A549 (cell line): ENCODE data around the gene ALG3.

Source experiments
- CEBPB ChIP-seq, 2 experiments: fragments of >200 bp in 1 of 2; sonication (Bioruptor Twin) in 1 of 2; formaldehyde crosslinking in 1 of 2; IDR thresholded peaks; 2 replicates each; pipeline ENCODE4 v1.6.1; 2012 to 2016
- EHMT2 ChIP-seq: fragments of 200-600 bp; sonication (generic); IDR thresholded peaks from 2 replicates; pipeline ENCODE4 v1.6.1; 2016; ENCODE audit warnings: antibody characterized with exemption, low read depth, mild to moderate bottlenecking, moderate library complexity
- EP300 ChIP-seq, 2 experiments: fragments of >200 bp; sonication (Bioruptor Twin); formaldehyde crosslinking; IDR thresholded peaks; 2 replicates in 1 of 2; 3 replicates in 1 of 2; pipeline ENCODE4 v1.6.1; 2016 to 2017
- HDAC2 ChIP-seq: fragments of 200-600 bp; sonication (generic); IDR thresholded peaks from 2 replicates; pipeline ENCODE4 v1.6.1; 2016
- JUN ChIP-seq, 2 experiments: fragments of >200 bp; sonication (Bioruptor Twin); formaldehyde crosslinking; IDR thresholded peaks; 2 replicates in 1 of 2; 3 replicates in 1 of 2; pipeline ENCODE4 v1.6.1; 2016 to 2017
- KDM1A ChIP-seq: fragments of 200-600 bp; sonication (generic); IDR thresholded peaks from 2 replicates; pipeline ENCODE4 v1.6.1; 2016; ENCODE audit warnings: low read depth, mild to moderate bottlenecking
- NR3C1 ChIP-seq: fragments of >200 bp; sonication (Bioruptor Twin); formaldehyde crosslinking; IDR thresholded peaks from 3 replicates; pipeline ENCODE4 v1.6.1; 2017
- POLR2A ChIP-seq: IDR thresholded peaks from 2 replicates; pipeline ENCODE4 v1.6.1; 2012; ENCODE audit warnings: mild to moderate bottlenecking, low read length
- RAD21 ChIP-seq, 2 experiments: fragments of >200 bp in 1 of 2; sonication (Bioruptor Twin) in 1 of 2; formaldehyde crosslinking in 1 of 2; IDR thresholded peaks in 1 of 2; conservative IDR thresholded peaks in 1 of 2; 2 replicates in 1 of 2; 3 replicates in 1 of 2; pipeline ENCODE4 v1.6.1; 2012 to 2018; ENCODE audit warnings: inconsistent platforms in 1 of 2
- RCOR1 ChIP-seq: fragments of 150-350 bp; IDR thresholded peaks from 2 replicates; pipeline ENCODE4 v1.6.1; 2014; ENCODE audit warnings: antibody characterized with exemption, low read length, low read depth
- RNF2 ChIP-seq: fragments of 200-600 bp; sonication (generic); IDR thresholded peaks from 2 replicates; pipeline ENCODE4 v1.6.1; 2016; ENCODE audit warnings: low read depth, mild to moderate bottlenecking, antibody characterized with exemption, moderate library complexity, borderline replicate concordance
- SMC3 ChIP-seq: fragments of >200 bp; sonication (Bioruptor Twin); formaldehyde crosslinking; IDR thresholded peaks from 3 replicates; pipeline ENCODE4 v1.6.1; 2018; ENCODE audit warnings: inconsistent platforms
- TF ChIP-seq, protein P1 (sequence below): fragments of >200 bp; sonication (Bioruptor Twin); formaldehyde crosslinking; IDR thresholded peaks from 3 replicates; pipeline ENCODE4 v1.5.1; 2016
- TF ChIP-seq, protein P2 (sequence below): IDR thresholded peaks from 2 replicates; pipeline ENCODE4 v1.6.1; 2012

DNA sequence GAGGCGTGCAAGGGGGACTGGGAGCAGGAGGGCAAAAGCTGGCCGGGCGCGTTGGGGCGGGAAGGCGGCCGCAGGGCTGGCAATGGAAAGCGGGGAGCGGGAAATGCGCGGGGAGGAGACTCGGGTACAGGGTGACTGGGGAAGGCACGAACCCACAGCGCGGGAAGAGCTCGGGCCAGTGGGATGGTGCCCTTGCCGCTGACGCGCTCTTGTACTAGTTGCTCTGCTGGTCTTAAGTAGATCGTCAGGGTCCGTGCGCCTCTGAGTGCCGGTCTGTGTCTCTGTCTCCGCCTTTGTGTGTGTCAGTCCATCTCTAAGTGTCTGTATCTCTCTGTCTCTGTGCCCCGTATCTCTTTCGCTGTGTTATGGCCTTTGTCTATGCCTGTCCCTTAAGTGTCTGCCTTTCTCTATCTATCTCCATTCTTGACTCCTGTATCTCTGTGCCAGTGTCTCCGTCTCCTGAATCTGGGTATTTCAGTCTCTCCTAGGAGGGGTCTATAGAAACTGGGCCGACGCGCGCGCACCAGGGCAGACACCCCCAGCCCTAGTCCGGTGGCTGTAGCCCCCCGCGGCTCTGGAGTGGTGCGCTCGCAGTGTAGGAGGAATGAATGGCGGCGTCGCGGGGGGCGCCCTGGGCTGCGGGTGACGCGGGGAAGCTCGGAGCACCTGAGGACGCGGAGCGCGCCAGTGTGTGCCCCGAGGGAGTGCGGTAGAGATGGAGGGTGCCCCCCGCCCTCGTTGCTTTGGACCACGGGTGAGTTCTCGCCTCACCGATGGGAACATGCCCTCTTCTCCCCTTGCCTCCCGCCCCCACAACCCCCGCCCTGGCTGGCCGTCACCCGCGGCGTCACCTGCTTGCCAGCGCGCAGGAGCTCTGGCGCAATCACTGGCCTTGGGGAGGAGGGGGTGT lies 13.3 kb upstream of the ALG3 start:
- TF ChIP-seq, protein P1, sequence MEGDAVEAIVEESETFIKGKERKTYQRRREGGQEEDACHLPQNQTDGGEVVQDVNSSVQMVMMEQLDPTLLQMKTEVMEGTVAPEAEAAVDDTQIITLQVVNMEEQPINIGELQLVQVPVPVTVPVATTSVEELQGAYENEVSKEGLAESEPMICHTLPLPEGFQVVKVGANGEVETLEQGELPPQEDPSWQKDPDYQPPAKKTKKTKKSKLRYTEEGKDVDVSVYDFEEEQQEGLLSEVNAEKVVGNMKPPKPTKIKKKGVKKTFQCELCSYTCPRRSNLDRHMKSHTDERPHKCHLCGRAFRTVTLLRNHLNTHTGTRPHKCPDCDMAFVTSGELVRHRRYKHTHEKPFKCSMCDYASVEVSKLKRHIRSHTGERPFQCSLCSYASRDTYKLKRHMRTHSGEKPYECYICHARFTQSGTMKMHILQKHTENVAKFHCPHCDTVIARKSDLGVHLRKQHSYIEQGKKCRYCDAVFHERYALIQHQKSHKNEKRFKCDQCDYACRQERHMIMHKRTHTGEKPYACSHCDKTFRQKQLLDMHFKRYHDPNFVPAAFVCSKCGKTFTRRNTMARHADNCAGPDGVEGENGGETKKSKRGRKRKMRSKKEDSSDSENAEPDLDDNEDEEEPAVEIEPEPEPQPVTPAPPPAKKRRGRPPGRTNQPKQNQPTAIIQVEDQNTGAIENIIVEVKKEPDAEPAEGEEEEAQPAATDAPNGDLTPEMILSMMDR, result no peak
- TF ChIP-seq KDM1A (no peak), RCOR1 (no peak), EHMT2 (no peak), JUN (IDR thresholded peaks at IDR 0.05) (no peak), HDAC2 (no peak), RNF2 (no peak), POLR2A (no peak), NR3C1 (no peak), EP300 (IDR thresholded peaks at IDR 0.05) (no peak), RAD21 (conservative IDR thresholded peaks at IDR 0.05 in 1 of 2, IDR thresholded peaks at IDR 0.05 in 1 of 2) (no peak), CEBPB (IDR thresholded peaks at IDR 0.05) (no peak), SMC3 (no peak)
- TF ChIP-seq, protein P2, sequence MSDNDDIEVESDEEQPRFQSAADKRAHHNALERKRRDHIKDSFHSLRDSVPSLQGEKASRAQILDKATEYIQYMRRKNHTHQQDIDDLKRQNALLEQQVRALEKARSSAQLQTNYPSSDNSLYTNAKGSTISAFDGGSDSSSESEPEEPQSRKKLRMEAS, result 0 out of 2 replicates have a peak, but pooled peaks have one; percentile 3
